Measurements from ENCODE around the gene EPHX1.
"Not testable (repeated sequence)": the region's sequence is repeated elsewhere in the genome, so short reads cannot be mapped to it uniquely, and the experiment has no call there.

EPHX1 gene

DNA sequence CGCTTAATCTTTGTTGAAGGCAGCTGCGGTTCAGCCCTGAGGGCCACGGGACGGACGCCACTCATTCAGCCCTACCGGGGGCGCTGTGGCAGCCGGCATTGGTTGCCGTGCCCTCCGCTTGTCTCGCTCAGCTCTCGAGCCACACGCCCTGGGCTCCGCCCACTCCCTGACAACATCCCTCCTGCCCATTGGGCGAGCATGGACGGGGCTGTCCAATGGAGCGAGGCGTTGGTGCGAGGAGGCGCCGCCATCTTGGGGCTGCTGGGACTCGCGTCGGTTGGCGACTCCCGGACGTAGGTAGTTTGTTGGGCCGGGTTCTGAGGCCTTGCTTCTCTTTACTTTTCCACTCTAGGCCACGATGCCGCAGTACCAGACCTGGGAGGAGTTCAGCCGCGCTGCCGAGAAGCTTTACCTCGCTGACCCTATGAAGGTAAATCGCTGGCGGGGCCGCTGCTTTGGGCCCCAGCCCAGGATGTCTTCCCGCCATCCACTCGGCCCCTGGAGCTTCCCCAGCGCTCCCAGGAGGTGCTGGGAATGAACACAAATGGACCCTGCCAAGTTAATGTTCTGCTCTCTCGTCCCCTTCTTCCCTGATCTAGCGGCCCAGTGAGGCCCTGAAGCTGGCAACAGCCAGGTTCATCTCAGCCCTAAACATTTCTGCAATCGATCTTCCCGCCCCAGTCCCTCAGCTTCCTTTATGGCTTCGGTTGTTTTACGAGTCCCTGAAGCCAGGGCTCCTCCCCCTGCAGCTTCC lies 32.2 kb upstream of the EPHX1 start, which contains the start of gene SRP9:
Gene SRP9, plus strand, starts transcription at position 244 of the 754 bp plus-strand sequence. Its CDS starts 115 bp downstream, at position 359.
- peak; percentile 97 for DNase-seq (ENCODE audit: low read depth)

DNA sequence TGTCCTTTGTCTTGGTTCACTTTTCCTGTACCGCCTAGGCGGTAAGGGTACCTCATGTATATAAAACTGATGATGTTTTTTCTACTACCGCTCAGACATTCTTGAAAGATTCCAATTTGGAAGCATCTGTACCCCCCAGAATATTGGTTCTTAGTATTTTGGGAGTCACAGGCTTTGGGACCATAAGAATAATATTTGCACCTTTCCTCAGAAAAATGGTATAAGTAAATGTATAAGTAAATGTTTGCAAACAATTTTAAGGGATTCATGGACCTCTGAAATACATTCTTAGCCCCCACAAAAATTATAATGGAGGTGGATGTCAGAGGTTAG lies 31.6 kb upstream of the EPHX1 start:
- DNase-seq (ENCODE audit: low read depth), result no peak

- not testable (repeated sequence) for DNase-seq (ENCODE audit: low read depth)
These were observed 30.8 kb upstream of the EPHX1 start for GRCh38 chr1:225779165-225779564.

DNA sequence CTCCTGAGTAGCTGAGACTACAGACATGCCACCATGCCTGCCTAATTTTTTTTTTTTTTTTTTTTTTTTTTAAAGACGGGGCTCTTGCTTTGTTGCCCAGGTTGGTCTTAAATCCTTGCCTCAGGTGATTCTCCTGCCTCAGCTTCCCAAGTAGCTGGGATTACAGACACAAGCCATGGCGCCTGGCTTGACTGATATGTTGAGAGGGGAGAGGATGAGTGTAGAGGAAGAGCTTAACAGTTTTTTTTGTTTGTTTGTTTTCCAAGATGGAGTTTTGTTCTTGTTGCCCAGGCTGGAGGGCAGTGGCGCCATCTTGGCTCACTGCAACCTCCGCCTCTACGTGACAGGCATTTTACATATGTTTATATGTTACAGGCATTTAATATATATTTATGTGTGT lies 29.8 kb upstream of the EPHX1 start:
- no peak for DNase-seq (ENCODE audit: low read depth)

GRCh38 chr1:225780630-225781029 lies 29.3 kb upstream of the EPHX1 start:
- DNase-seq (ENCODE audit: low read depth), result no peak

DNA sequence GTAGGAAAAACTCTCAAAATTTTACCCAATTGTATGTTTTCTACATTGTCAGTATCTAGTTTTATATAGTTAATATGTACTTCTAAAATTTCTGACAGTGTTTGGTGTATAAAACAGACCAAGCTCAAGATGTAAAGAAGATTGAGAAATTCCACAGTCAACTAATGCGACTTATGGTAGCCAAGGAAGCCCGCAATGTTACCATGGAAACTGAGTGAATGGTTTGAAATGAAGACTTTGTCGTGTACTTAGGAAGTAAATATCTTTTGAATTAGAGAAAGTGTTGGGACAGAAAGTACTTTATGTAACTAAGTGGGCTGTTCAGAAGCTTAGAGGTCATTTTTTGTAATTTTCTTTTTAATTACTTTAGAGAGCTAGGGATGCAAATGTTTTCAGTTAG lies 20.8 kb upstream of the EPHX1 start:
- DNase-seq (ENCODE audit: low read depth), result not testable (repeated sequence)

- no peak for DNase-seq (ENCODE audit: low read depth)
These were observed 15.0 kb upstream of the EPHX1 start for GRCh38 chr1:225794954-225795353.

GRCh38 chr1:225796097-225796496 lies 13.8 kb upstream of the EPHX1 start:
- not testable (repeated sequence) for DNase-seq (ENCODE audit: low read depth)

GRCh38 chr1:225801146-225801545 lies 8.8 kb upstream of the EPHX1 start:
- not testable (repeated sequence) for DNase-seq (ENCODE audit: low read depth)

- DNase-seq (ENCODE audit: low read depth), result no peak
These were observed 3.7 kb upstream of the EPHX1 start for GRCh38 chr1:225806249-225806648.

- DNase-seq (ENCODE audit: low read depth), result not testable (repeated sequence)
These were observed 3.2 kb upstream of the EPHX1 start for GRCh38 chr1:225806736-225807135.

- DNase-seq (ENCODE audit: low read depth), result no peak
These were observed 1.8 kb upstream of the EPHX1 start for GRCh38 chr1:225808136-225808535.

- not testable (repeated sequence) for DNase-seq (ENCODE audit: low read depth)
These were observed 935 bp downstream of the EPHX1 start for GRCh38 chr1:225810579-225811538.

GRCh38 chr1:225811622-225812487 lies 1.9 kb downstream of the EPHX1 start:
- DNase-seq (ENCODE audit: low read depth), result no peak

DNA sequence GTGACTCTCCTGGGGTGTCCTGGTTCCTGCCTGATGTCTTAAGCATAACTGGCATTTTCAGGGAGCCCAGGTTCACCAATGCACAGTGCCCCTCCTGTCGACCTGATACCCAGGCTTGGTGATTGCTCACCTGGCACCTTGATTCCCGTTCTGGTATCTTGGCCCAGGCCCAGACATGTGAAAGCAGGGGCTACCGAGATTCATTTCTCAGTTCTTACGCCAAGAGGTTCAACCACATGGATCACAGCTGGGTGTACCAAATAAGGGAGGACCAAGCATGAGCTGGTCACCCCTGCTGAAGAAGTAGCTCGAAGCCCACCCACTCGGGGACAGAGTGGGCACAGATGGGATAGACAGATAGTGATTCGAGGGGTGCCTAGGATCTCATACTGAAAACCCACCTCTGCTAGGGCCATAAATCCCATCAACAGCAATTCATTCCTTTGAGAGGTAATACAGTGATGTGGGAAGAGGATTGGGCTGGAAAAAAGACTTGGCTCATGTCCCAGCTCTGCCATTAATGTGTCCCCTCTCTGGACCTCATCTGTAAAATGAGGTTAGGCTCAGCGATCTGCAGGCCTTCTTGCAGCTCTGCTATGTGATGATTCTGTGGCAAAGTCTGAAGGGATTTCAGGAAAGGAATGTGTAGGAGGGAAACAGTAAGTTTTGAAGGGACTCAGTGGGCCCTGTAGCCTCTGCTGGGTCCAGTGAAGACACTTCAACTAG lies 2.7 kb downstream of the EPHX1 start:
- no peak for DNase-seq (ENCODE audit: low read depth)

DNA sequence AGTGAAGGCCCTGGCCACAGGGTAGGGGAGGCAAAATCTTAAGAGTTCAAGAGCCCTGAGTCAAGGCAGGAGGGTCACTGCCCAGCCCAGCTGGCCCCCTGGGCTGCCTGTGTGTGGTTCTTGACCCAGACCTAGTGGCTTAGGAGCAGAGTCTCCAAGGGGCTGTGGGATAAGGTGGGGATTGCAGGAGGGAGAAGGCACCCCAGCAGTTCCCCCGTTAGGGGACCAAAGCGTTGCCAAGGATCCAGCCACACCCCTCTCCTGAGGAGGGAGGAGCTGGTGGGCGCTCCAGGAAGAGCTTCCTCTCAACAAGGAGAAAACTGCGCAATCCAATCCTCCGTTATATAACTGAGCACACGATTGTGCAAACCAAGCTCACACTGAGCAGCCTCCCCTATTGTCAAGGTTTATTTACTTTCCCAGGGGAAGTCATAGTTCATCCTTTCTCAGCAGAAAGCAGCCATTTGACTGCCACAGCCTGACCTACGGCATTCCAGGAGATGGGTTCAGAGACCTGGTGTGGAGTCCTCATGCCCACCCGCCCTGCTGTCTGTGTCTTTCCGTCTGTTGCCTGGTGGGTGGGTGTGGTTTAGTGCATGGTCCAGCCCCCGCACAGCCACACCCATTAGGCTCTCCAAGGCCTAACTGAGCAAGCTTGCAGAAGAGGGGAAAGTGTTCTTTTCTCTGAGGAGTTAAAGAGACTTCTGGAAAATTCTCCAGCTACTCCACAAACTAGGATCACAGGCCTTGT lies 3.5 kb downstream of the EPHX1 start:
- peak; percentile 57 for DNase-seq (ENCODE audit: low read depth)

DNA sequence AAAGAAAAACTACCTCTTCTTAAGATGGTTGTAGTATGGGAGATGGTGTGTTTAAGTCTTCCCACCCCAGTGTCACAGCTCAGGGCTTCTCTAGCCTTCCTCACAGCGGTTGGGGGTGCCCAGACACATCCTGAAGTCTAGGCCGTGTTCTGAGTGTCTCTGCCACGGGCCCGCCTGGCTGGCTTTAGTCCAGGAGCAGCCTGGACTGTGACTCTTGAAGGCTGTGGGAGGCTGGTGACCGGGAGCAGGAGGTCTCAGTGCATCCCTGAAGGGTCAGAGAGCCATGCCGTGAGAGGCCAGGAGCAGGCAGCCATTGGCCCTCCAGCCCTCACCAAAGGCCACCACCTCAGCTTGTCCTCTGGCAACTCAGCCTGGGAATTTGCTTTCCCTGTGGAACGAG lies 4.5 kb downstream of the EPHX1 start:
- DNase-seq (ENCODE audit: low read depth), result no peak

DNA sequence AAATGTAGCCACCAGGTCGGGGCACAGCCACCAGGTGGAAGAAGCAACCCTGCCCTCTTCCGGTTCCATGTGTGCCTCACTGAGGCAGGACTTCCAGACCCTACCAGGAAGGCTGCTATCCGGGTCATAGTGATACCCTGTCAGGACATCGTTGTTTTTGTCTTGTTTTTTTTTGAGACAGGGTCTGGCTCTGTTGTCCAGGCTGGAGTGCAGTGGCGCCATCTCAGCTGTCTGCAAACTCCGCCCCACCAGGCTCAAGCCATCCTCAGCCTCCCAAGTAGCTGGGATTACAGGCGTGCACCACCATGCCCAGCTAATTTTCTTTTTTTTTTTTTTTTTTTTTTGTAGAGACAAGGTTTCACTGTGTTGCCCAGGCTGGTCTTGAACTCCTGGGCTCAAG lies 5.2 kb downstream of the EPHX1 start:
- DNase-seq (ENCODE audit: low read depth), result not testable (repeated sequence)

- no peak for DNase-seq (ENCODE audit: low read depth)
These were observed 5.7 kb downstream of the EPHX1 start for GRCh38 chr1:225815526-225816178.
